ENCODE results near the gene MACROD2. TPM values are rescaled to one million over a fixed set of nuclear protein-coding genes. Genes with fewer than 3 reads are reported as not detected.

MACROD2 gene
- total RNA-seq, 1 experiment from 2014 or later: 3.7 TPM

- TF ChIP-seq REST (IDR thresholded peaks at IDR 0.05; ENCODE audit: low read depth): no peak
- no peak for TF ChIP-seq RAD21 (IDR thresholded peaks at IDR 0.05; ENCODE audit: low read depth)
- TF ChIP-seq CEBPB (IDR thresholded peaks at IDR 0.05; ENCODE audit: low read depth): no peak
- TF ChIP-seq, protein P1, sequence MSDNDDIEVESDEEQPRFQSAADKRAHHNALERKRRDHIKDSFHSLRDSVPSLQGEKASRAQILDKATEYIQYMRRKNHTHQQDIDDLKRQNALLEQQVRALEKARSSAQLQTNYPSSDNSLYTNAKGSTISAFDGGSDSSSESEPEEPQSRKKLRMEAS (IDR thresholded peaks at IDR 0.05): no peak
- no peak for TF ChIP-seq POLR2AphosphoS5 (IDR thresholded peaks at IDR 0.05; ENCODE audit: low read depth, low read length)
- TF ChIP-seq EZH2phosphoT487 (IDR thresholded peaks at IDR 0.05; ENCODE audit: borderline replicate concordance): no peak
- TF ChIP-seq, protein P2, sequence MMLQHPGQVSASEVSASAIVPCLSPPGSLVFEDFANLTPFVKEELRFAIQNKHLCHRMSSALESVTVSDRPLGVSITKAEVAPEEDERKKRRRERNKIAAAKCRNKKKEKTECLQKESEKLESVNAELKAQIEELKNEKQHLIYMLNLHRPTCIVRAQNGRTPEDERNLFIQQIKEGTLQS (IDR thresholded peaks at IDR 0.05): no peak
- no peak for TF ChIP-seq SP1 (IDR thresholded peaks at IDR 0.05; ENCODE audit: low read depth)
- TF ChIP-seq, protein P3, sequence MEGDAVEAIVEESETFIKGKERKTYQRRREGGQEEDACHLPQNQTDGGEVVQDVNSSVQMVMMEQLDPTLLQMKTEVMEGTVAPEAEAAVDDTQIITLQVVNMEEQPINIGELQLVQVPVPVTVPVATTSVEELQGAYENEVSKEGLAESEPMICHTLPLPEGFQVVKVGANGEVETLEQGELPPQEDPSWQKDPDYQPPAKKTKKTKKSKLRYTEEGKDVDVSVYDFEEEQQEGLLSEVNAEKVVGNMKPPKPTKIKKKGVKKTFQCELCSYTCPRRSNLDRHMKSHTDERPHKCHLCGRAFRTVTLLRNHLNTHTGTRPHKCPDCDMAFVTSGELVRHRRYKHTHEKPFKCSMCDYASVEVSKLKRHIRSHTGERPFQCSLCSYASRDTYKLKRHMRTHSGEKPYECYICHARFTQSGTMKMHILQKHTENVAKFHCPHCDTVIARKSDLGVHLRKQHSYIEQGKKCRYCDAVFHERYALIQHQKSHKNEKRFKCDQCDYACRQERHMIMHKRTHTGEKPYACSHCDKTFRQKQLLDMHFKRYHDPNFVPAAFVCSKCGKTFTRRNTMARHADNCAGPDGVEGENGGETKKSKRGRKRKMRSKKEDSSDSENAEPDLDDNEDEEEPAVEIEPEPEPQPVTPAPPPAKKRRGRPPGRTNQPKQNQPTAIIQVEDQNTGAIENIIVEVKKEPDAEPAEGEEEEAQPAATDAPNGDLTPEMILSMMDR (IDR thresholded peaks at IDR 0.05 in 2 of 3, conservative IDR thresholded peaks at IDR 0.05 in 1 of 3; ENCODE audit: borderline replicate concordance in 1 of 3, insufficient read depth in 1 of 3, low read depth in 2 of 3, low read length in 2 of 3): no peak
- TF ChIP-seq SRF (IDR thresholded peaks at IDR 0.05; ENCODE audit: low read depth): no peak
- TF ChIP-seq FOSL1 (IDR thresholded peaks at IDR 0.05; ENCODE audit: low read depth): no peak
- TF ChIP-seq ZNF274 (IDR thresholded peaks at IDR 0.05; ENCODE audit: low read depth, low read length): no peak
- Histone ChIP-seq H3K4me1 (ENCODE audit: control insufficient read depth in 1 of 2, insufficient read depth in 2 of 2, low read length in 2 of 2) (no peaks in the 10 kb centered on the region), H3K9me2 (ENCODE audit: insufficient read depth) (no peaks in the 10 kb centered on the region), H3K4me3 (replicated peaks in 1 of 2; ENCODE audit: low read depth in 1 of 2, low read length in 2 of 2) (no peak overlapping the region), H3K79me2 (ENCODE audit: insufficient read depth, low read length) (no peaks in the 10 kb centered on the region), H4K20me1 (ENCODE audit: insufficient read depth) (no peaks in the 10 kb centered on the region), H3K27ac (ENCODE audit: low read depth, low read length) (no peak overlapping the region), H3K9ac (ENCODE audit: low read length) (no peak overlapping the region), H3K36me3 (ENCODE audit: control insufficient read depth in 1 of 2, insufficient read depth in 2 of 2, low read length in 2 of 2) (no peaks in the 10 kb centered on the region), H3K9me3 (ENCODE audit: control insufficient read depth in 1 of 2, insufficient read depth in 1 of 2, low read depth in 1 of 2, low read length in 2 of 2) (no peaks in the 10 kb centered on the region; a peak in 2 of 4 replicates), H3K27me3 (ENCODE audit: insufficient read depth, low read length) (no peaks in the 10 kb centered on the region), H2AFZ (ENCODE audit: low read depth, low read length, poor library complexity, severe bottlenecking) (no peak overlapping the region), H3K4me2 (ENCODE audit: low read length) (no peak overlapping the region)
- RAD21 ChIA-PET (ENCODE audit: low non-redundant PET in 1 of 2, low total read pairs in 2 of 2, uncharacterized antibody in 2 of 2, unreplicated experiment in 2 of 2): no interaction called here
- no TSS peak for BruUV-seq (replicated peaks)
- POLR2A ChIA-PET: no interaction called here
- intact Hi-C loops (cut with micrococcal nuclease): no loop called here
- ATAC-seq (no peak), DNase-seq (ENCODE audit: low read depth, low spot score) (no peak)
- CTCF ChIA-PET: no interaction called here
These were observed 1809.8 kb downstream of the MACROD2 start for GRCh38 chr20:15805154-15805553.

Data from HCT116 (cell line).